GM18861 (cell line): ENCODE data around the gene GPATCH1.
"Not testable (repeated sequence)": the region's sequence is repeated elsewhere in the genome, so short reads cannot be mapped to it uniquely, and the experiment has no call there.

Experiments
- ATAC-seq: cut with Tn5 transposase; IDR thresholded peaks from one replicate; pipeline ENCODE4 v1.9.1; 2021; ENCODE audit not compliant: unreplicated experiment

Gene GPATCH1

GRCh38 chr19:33111587-33111986, 30.6 kb downstream of the GPATCH1 start:
- no peak for ATAC-seq

GRCh38 chr19:33114312-33114711, 33.3 kb downstream of the GPATCH1 start:
- no peak for ATAC-seq

- ATAC-seq, result no peak
These were observed 36.5 kb downstream of the GPATCH1 start for GRCh38 chr19:33117501-33117900.

GRCh38 chr19:33118643-33119042, 37.7 kb downstream of the GPATCH1 start:
- no peak for ATAC-seq

GRCh38 chr19:33124207-33125098, 43.5 kb downstream of the GPATCH1 start:
- ATAC-seq, result no peak

GRCh38 chr19:33125929-33126388, 45.0 kb downstream of the GPATCH1 start:
- ATAC-seq, result no peak

GRCh38 chr19:33126712-33127111, 45.7 kb downstream of the GPATCH1 start:
- ATAC-seq, result not testable (repeated sequence)

- ATAC-seq, result no peak
These were observed 48.9 kb downstream of the GPATCH1 start for GRCh38 chr19:33129901-33130300.

- no peak for ATAC-seq
These were observed 49.5 kb downstream of the GPATCH1 start for GRCh38 chr19:33130433-33130832.

GRCh38 chr19:33132021-33132420, 51.0 kb downstream of the GPATCH1 start, which contains the start of gene WDR88:
TSS of gene WDR88 (plus strand) at chr19:33132114. CDS start at chr19:33132170, 56 bp downstream.
- ATAC-seq, result no peak

GRCh38 chr19:33132425-33132824, 51.4 kb downstream of the GPATCH1 start:
- no peak for ATAC-seq

GRCh38 chr19:33133438-33134031, 52.6 kb downstream of the GPATCH1 start:
- no peak for ATAC-seq

- no peak for ATAC-seq
These were observed 53.6 kb downstream of the GPATCH1 start for GRCh38 chr19:33134571-33135041.

GRCh38 chr19:33139165-33139564, 58.2 kb downstream of the GPATCH1 start:
- no peak for ATAC-seq

GRCh38 chr19:33143897-33144405, 63.0 kb downstream of the GPATCH1 start:
- ATAC-seq, result no peak

GRCh38 chr19:33146209-33146608, 65.2 kb downstream of the GPATCH1 start:
- ATAC-seq, result no peak

- ATAC-seq, result no peak
These were observed 66.6 kb downstream of the GPATCH1 start for GRCh38 chr19:33147538-33147937.

GRCh38 chr19:33150852-33151518, 70.0 kb downstream of the GPATCH1 start:
- no peak for ATAC-seq

- ATAC-seq, result no peak
These were observed 71.2 kb downstream of the GPATCH1 start for GRCh38 chr19:33152176-33152575.

GRCh38 chr19:33152625-33153024, 71.6 kb downstream of the GPATCH1 start:
- not testable (repeated sequence) for ATAC-seq

GRCh38 chr19:33154313-33154712, 73.3 kb downstream of the GPATCH1 start:
- not testable (repeated sequence) for ATAC-seq
